AG04450 (cell line): ENCODE results near the gene RFC4. TPM values are rescaled to one million over a fixed set of nuclear protein-coding genes. Genes with fewer than 3 reads are reported as not detected.

Source experiments
- CTCF ChIA-PET: fragments of 300-600, 350-600 bp; formaldehyde crosslinking; extraction: SDS; loops from one replicate; lab custom pipeline; 2022; ENCODE audit warnings: antibody characterized with exemption, inconsistent platforms; lab: Charles Lee
- POLR2A ChIA-PET: fragments of 350-600 bp; formaldehyde crosslinking; extraction: SDS; loops from one replicate; lab custom pipeline; 2021; ENCODE audit warnings: antibody characterized with exemption, inconsistent platforms; lab: Yijun Ruan, JAX
- DNase-seq: peaks from one replicate; pipeline ENCODE4 v3.0.0-alpha.2; 2011; ENCODE audit warnings: low read depth, low spot score
- H3K27ac ChIP-seq: one replicate; pipeline ENCODE4 v1.5.1; 2012; ENCODE audit warnings: low read depth, low read length, control low read depth
- H3K27me3 ChIP-seq: one replicate; pipeline ENCODE4 v1.6.0; 2012; ENCODE audit warnings: low read length; ENCODE audit not compliant: control insufficient read depth, insufficient read depth
- H3K4me3 ChIP-seq: 2 replicates; pipeline ENCODE4 v1.5.1; 2011; ENCODE audit warnings: mild to moderate bottlenecking, low read depth, low read length, control low read depth
- H3K9me3 ChIP-seq: 2 replicates; pipeline ENCODE4 v1.5.1; 2012; ENCODE audit warnings: low read length; ENCODE audit not compliant: control insufficient read depth, insufficient read depth
- CTCF ChIP-seq: IDR thresholded peaks from 2 replicates; pipeline ENCODE4 v1.5.1; 2011; ENCODE audit warnings: low read depth, low read length, control low read depth, inconsistent platforms
- polyA plus RNA-seq: library from polyadenylated mRNA; depleted of rRNA; stranded (reverse); fragments of >200 nt; gene quantifications from 2 replicates; pipeline ENCODE4 v1.2.3, GENCODE V29; 2011; rRNA removed
- small RNA-seq: library from RNA; depleted of rRNA; stranded (forward); fragments of <200 nt; gene quantifications from one replicate; pipeline ENCODE3, GENCODE V24; 2012; ENCODE audit warnings: low read depth; ENCODE audit not compliant: insufficient read length

Gene RFC4
- polyA plus RNA-seq, 1 experiment: 9.4 TPM

- H3K27me3 ChIP-seq: peaks cover 2% of the 10 kb centered on the region
- ChIA-PET CTCF (no interaction called here), POLR2A (interaction anchor here (1.3 kb wide), 1 partner anchor 41 kb away, joined by 3 read pairs; the partner anchor contains the start of gene EIF4A2)
- TF ChIP-seq CTCF: no peak
- H3K27ac ChIP-seq: no peak overlapping the region
- H3K9me3 ChIP-seq: no peaks in the 10 kb centered on the region
- DNase-seq: no peak
- no peak overlapping the region for H3K4me3 ChIP-seq
Measured at GRCh38 chr3:186742618-186743380, 63.5 kb downstream of the RFC4 start.

Small RNAs within 50 kb of the gene (small RNA-seq; reads per million reads assigned to genes)
- not detected for gene RF00092
- not detected for gene RNU6-1105P
- not detected for gene SNORA4
- gene SNORA63: not detected
- gene SNORA81: not detected
- gene SNORD2: not detected

Other genes starting within 250 kb of the RFC4 start
- gene TBCCD1, start 239.1 kb downstream of the RFC4 start, polyA plus RNA-seq: 10.5 and 13.1 TPM in 2 replicates
- gene DNAJB11, start 235.8 kb downstream of the RFC4 start, polyA plus RNA-seq: 43.6 and 56.2 TPM in 2 replicates
- not detected in 2 replicates for gene AHSG, start 193.4 kb downstream of the RFC4 start, polyA plus RNA-seq
- not detected in 2 replicates for gene FETUB, start 166.1 kb downstream of the RFC4 start, polyA plus RNA-seq
- not detected in 2 replicates for gene HRG, start 140.5 kb downstream of the RFC4 start, polyA plus RNA-seq
- gene KNG1, start 89.1 kb downstream of the RFC4 start, polyA plus RNA-seq: not detected in 2 replicates
- 498 and 774 TPM in 2 replicates for gene EIF4A2, start 22.9 kb downstream of the RFC4 start, polyA plus RNA-seq
- not detected in 2 replicates for gene ADIPOQ, start 36.2 kb upstream of the RFC4 start, polyA plus RNA-seq
- 11.8 and 11.9 TPM in 2 replicates for gene ST6GAL1, start 124.0 kb upstream of the RFC4 start, polyA plus RNA-seq